HG02885 (cell line): Measurements from ENCODE around the gene ATXN1.
"Not testable (repeated sequence)": the region's sequence is repeated elsewhere in the genome, so short reads cannot be mapped to it uniquely, and the experiment has no call there.

Source experiments
- ATAC-seq: cut with Tn5 transposase; IDR thresholded peaks from one replicate; pipeline ENCODE4 v1.9.1; 2021; ENCODE audit warnings: mild to moderate bottlenecking; ENCODE audit not compliant: unreplicated experiment, poor library complexity

ATXN1 gene

GRCh38 chr6:16555550-16555949 lies 205.7 kb downstream of the ATXN1 start:
- no peak for ATAC-seq

GRCh38 chr6:16553531-16553930 lies 207.7 kb downstream of the ATXN1 start:
- no peak for ATAC-seq

- ATAC-seq = no peak
These were observed 209.8 kb downstream of the ATXN1 start for GRCh38 chr6:16551466-16551865.

GRCh38 chr6:16548121-16548520 lies 213.1 kb downstream of the ATXN1 start:
- no peak for ATAC-seq

GRCh38 chr6:16547587-16547986 lies 213.7 kb downstream of the ATXN1 start:
- no peak for ATAC-seq

GRCh38 chr6:16546861-16547260 lies 214.4 kb downstream of the ATXN1 start:
- ATAC-seq = no peak

GRCh38 chr6:16545382-16545781 lies 215.9 kb downstream of the ATXN1 start:
- no peak for ATAC-seq

- no peak for ATAC-seq
These were observed 216.7 kb downstream of the ATXN1 start for GRCh38 chr6:16544521-16544920.

- no peak for ATAC-seq
These were observed 217.3 kb downstream of the ATXN1 start for GRCh38 chr6:16544006-16544405.

GRCh38 chr6:16543521-16543920 lies 217.7 kb downstream of the ATXN1 start:
- ATAC-seq = no peak

- ATAC-seq = no peak
These were observed 219.2 kb downstream of the ATXN1 start for GRCh38 chr6:16542070-16542469.

GRCh38 chr6:16540804-16541752 lies 220.2 kb downstream of the ATXN1 start:
- peak; percentile 84 for ATAC-seq

GRCh38 chr6:16540383-16540782 lies 220.9 kb downstream of the ATXN1 start:
- ATAC-seq = not testable (repeated sequence)

- ATAC-seq = no peak
These were observed 222.0 kb downstream of the ATXN1 start for GRCh38 chr6:16539086-16539931.

- ATAC-seq = no peak
These were observed 225.7 kb downstream of the ATXN1 start for GRCh38 chr6:16535564-16535963.

- peak; percentile 64 for ATAC-seq
These were observed 227.5 kb downstream of the ATXN1 start for GRCh38 chr6:16533721-16534136.

- ATAC-seq = no peak
These were observed 228.1 kb downstream of the ATXN1 start for GRCh38 chr6:16533210-16533609.

- ATAC-seq = no peak
These were observed 233.6 kb downstream of the ATXN1 start for GRCh38 chr6:16527691-16528090.

- ATAC-seq = no peak
These were observed 236.9 kb downstream of the ATXN1 start for GRCh38 chr6:16524380-16524707.

GRCh38 chr6:16523606-16524379 lies 237.5 kb downstream of the ATXN1 start:
- no peak for ATAC-seq

- ATAC-seq = no peak
These were observed 238.3 kb downstream of the ATXN1 start for GRCh38 chr6:16522937-16523336.
